ENCODE data around the gene CCN5.

CCN5 gene

GRCh38 chr20:44735816-44736169 lies 20.6 kb downstream of the CCN5 start:
- Histone ChIP-seq H3K4me3 (ENCODE audit: low read length, poor library complexity, severe bottlenecking) (peak overlapping the region; percentile 47), H3F3A (ENCODE audit: low read depth) (no peaks in the 10 kb centered on the region), H3K9ac (ENCODE audit: low read depth, low read length, poor library complexity, severe bottlenecking) (no peak overlapping the region), H3K4me1 (ENCODE audit: insufficient read depth, low read length, poor library complexity, severe bottlenecking) (peaks cover 9% of the 10 kb centered on the region), H3K4me2 (ENCODE audit: low read depth, low read length, poor library complexity, severe bottlenecking) (peak overlapping the region; percentile 81), H3K9me3 (ENCODE audit: insufficient read depth, low read depth, low read length) (no peaks in the 10 kb centered on the region), H3K79me2 (ENCODE audit: insufficient read depth, low read length) (no peaks in the 10 kb centered on the region), H4K20me1 (ENCODE audit: insufficient read depth, low read length, poor library complexity, severe bottlenecking) (no peaks in the 10 kb centered on the region), H3K27me3 (ENCODE audit: insufficient read depth, low read length, poor library complexity, severe bottlenecking) (peaks cover under 1% of the 10 kb centered on the region), H3K9me2 (replicated peaks; ENCODE audit: low read depth, low read length) (no peaks in the 10 kb centered on the region), H3K36me3 (ENCODE audit: insufficient read depth, low read length) (no peaks in the 10 kb centered on the region), H2AFZ (ENCODE audit: low read length) (no peak overlapping the region)
- TF ChIP-seq, protein P1, sequence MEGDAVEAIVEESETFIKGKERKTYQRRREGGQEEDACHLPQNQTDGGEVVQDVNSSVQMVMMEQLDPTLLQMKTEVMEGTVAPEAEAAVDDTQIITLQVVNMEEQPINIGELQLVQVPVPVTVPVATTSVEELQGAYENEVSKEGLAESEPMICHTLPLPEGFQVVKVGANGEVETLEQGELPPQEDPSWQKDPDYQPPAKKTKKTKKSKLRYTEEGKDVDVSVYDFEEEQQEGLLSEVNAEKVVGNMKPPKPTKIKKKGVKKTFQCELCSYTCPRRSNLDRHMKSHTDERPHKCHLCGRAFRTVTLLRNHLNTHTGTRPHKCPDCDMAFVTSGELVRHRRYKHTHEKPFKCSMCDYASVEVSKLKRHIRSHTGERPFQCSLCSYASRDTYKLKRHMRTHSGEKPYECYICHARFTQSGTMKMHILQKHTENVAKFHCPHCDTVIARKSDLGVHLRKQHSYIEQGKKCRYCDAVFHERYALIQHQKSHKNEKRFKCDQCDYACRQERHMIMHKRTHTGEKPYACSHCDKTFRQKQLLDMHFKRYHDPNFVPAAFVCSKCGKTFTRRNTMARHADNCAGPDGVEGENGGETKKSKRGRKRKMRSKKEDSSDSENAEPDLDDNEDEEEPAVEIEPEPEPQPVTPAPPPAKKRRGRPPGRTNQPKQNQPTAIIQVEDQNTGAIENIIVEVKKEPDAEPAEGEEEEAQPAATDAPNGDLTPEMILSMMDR (conservative IDR thresholded peaks at IDR 0.05; ENCODE audit: low read length) = no peak
- TF ChIP-seq EZH2phosphoT487 (IDR thresholded peaks at IDR 0.05; ENCODE audit: borderline replicate concordance) = no peak

DNA sequence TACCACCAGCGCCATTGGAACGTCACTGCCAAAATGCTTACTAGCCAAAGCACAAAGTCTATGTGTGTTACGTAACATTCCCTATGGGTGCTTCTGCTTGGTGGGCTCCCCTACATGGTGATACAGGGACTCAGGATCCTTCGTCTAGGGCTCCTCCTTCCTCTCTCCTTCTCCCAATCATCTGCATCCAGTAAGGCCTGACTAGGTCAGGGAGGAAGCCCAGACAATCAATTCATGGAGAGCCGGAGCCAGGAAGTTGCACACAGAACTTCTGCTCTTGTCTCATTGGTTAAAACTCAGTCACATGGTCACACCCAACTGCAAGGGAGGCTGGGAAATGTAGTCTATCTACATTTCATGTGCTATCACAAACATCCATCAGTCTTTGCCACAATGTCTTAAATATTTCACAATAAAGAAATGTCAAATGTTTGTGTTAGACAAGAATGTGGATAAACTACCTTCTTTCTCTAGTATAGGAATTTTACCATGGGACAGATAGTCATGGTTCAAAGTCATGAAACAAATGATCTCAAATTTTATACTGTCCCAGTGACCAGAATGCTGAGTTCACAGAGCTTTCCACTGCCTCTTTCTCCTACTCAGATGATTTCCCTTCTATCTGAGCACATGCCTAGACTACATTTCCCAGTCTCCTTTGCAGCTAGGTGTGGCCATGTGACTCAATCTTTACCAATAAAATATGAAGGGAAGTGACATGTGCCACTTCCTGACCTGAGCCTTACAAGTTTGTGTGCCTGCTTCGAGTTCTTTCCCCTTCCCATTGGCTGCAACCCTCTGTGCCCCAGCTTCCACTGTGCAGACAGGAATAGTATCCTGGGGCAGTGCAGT lies 21.2 kb downstream of the CCN5 start:
- Histone ChIP-seq H3K79me2 (ENCODE audit: insufficient read depth, low read length) (no peaks in the 10 kb centered on the region), H3F3A (ENCODE audit: low read depth) (no peaks in the 10 kb centered on the region), H4K20me1 (ENCODE audit: insufficient read depth, low read length, poor library complexity, severe bottlenecking) (no peaks in the 10 kb centered on the region), H3K36me3 (ENCODE audit: insufficient read depth, low read length) (no peaks in the 10 kb centered on the region), H3K27me3 (ENCODE audit: insufficient read depth, low read length, poor library complexity, severe bottlenecking) (peaks cover 6% of the 10 kb centered on the region), H3K4me3 (ENCODE audit: low read length, poor library complexity, severe bottlenecking) (peak overlapping the region; percentile 47), H3K4me1 (ENCODE audit: insufficient read depth, low read length, poor library complexity, severe bottlenecking) (peaks cover 9% of the 10 kb centered on the region), H3K4me2 (ENCODE audit: low read depth, low read length, poor library complexity, severe bottlenecking) (peak overlapping the region; percentile 81), H3K9me2 (replicated peaks; ENCODE audit: low read depth, low read length) (no peaks in the 10 kb centered on the region), H3K9me3 (ENCODE audit: insufficient read depth, low read depth, low read length) (no peaks in the 10 kb centered on the region), H2AFZ (ENCODE audit: low read length) (no peak overlapping the region; the same call in 1 of the 2 replicates), H3K9ac (ENCODE audit: low read depth, low read length, poor library complexity, severe bottlenecking) (no peak overlapping the region)
- TF ChIP-seq, protein P1 (conservative IDR thresholded peaks at IDR 0.05; ENCODE audit: low read length) = 0 out of 2 replicates have a peak, but pooled peaks have one; percentile 12
- TF ChIP-seq EZH2phosphoT487 (IDR thresholded peaks at IDR 0.05; ENCODE audit: borderline replicate concordance) = no peak

GRCh38 chr20:44737116-44737515 lies 21.9 kb downstream of the CCN5 start:
- Histone ChIP-seq H4K20me1 (ENCODE audit: insufficient read depth, low read length, poor library complexity, severe bottlenecking) (no peaks in the 10 kb centered on the region), H3K4me1 (ENCODE audit: insufficient read depth, low read length, poor library complexity, severe bottlenecking) (peaks cover 9% of the 10 kb centered on the region), H3F3A (ENCODE audit: low read depth) (no peaks in the 10 kb centered on the region), H3K27me3 (ENCODE audit: insufficient read depth, low read length, poor library complexity, severe bottlenecking) (peaks cover 14% of the 10 kb centered on the region), H2AFZ (ENCODE audit: low read length) (no peak overlapping the region; the same call in 1 of the 2 replicates), H3K9me2 (replicated peaks; ENCODE audit: low read depth, low read length) (no peaks in the 10 kb centered on the region), H3K4me2 (ENCODE audit: low read depth, low read length, poor library complexity, severe bottlenecking) (peak overlapping the region; percentile 81), H3K9ac (ENCODE audit: low read depth, low read length, poor library complexity, severe bottlenecking) (no peak overlapping the region), H3K4me3 (ENCODE audit: low read length, poor library complexity, severe bottlenecking) (peak overlapping the region; percentile 20), H3K36me3 (ENCODE audit: insufficient read depth, low read length) (no peaks in the 10 kb centered on the region), H3K79me2 (ENCODE audit: insufficient read depth, low read length) (no peaks in the 10 kb centered on the region), H3K9me3 (ENCODE audit: insufficient read depth, low read depth, low read length) (no peaks in the 10 kb centered on the region)
- no peak for TF ChIP-seq EZH2phosphoT487 (IDR thresholded peaks at IDR 0.05; ENCODE audit: borderline replicate concordance)
- TF ChIP-seq, protein P1 (conservative IDR thresholded peaks at IDR 0.05; ENCODE audit: low read length) = no peak
